ENCODE data around the gene SND1. TPM values are rescaled to one million over a fixed set of nuclear protein-coding genes. Genes with fewer than 3 reads are reported as not detected.

Gene SND1
- total and polyA plus RNA-seq, 4 donors = 59.4 to 214 (median 84.1) TPM

DNA sequence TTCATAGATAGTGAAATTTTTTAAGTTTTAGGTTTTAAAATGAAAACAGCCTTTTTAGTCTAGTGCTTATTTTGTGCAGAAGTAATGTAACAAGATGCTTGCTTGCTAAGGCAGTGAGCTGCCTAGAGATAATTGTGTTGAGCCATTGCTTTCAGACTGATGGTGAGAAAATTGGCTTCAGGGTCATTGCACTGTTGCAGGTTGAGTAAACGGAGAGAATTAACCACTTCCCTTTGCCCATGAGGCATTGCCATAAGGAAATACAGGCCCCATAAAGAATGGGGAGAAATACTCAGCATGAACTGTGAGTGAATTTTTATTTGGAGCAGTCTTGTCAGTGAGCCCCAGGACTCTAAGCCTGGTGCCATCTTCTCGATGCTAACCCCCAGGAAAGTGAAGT lies 238.7 kb downstream of the SND1 start:
- no peaks in the 10 kb centered on the region for H3K27me3 ChIP-seq (ENCODE audit: control insufficient read depth in 4 of 4, insufficient read depth in 4 of 4, low read length in 3 of 4)
- H3K4me3 ChIP-seq (ENCODE audit: low read depth in 1 of 3, low read length in 3 of 3) = no peak overlapping the region
- no peaks in the 10 kb centered on the region for H3K4me1 ChIP-seq (ENCODE audit: control insufficient read depth in 4 of 4, insufficient read depth in 4 of 4, low read length in 3 of 4)
- 81% methylated on average over 2 of the region's 2 CpGs for WGBS
- no peak overlapping the region for H3K9ac ChIP-seq (ENCODE audit: low read depth in 1 of 2, low read length in 2 of 2)
- no peaks in the 10 kb centered on the region for H3K9me3 ChIP-seq (ENCODE audit: control insufficient read depth in 4 of 4, low read length in 3 of 4)
- no peak overlapping the region for H3K27ac ChIP-seq (ENCODE audit: low read depth in 1 of 2, low read length in 2 of 2)
- TF ChIP-seq RXRA (IDR thresholded peaks at IDR 0.05) = peak; percentile 23 to 26
- no peak for TF ChIP-seq SP1 (IDR thresholded peaks at IDR 0.05)
- TF ChIP-seq JUND (IDR thresholded peaks at IDR 0.05) = no peak
- H3K36me3 ChIP-seq (ENCODE audit: control insufficient read depth in 4 of 4, insufficient read depth in 3 of 4, low read depth in 1 of 4, low read length in 3 of 4) = peaks cover 3 to 17% (median 14%) of the 10 kb centered on the region in 4 donors
- DNase-seq (ENCODE audit: low spot score) = no peak

DNA sequence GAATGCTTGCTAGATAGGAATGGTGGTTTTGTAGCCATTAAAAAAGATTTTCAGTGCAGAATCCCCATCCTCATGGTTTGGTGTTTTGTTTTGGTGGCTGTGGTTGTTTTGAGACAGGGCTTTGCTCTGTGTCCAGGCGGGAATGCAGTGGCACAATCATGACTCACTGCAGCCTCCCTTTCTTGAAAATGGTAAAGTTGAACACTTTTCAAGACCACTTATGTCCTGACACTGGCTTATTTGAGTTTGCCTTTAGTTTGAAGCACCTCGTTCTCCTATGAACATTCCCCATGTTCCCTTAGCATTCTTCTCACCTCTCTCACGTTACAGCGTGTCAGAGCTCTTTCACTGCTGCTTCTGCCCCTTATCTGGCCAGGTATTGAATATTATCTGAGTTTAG lies 239.2 kb downstream of the SND1 start:
- TF ChIP-seq RAD21 (IDR thresholded peaks at IDR 0.05) (no peak), EGR1 (IDR thresholded peaks at IDR 0.05; ENCODE audit: low read depth in 2 of 2) (no peak), NR2F2 (IDR thresholded peaks at IDR 0.05) (no peak), RXRA (IDR thresholded peaks at IDR 0.05) (no peak), SP1 (IDR thresholded peaks at IDR 0.05) (no peak), JUND (IDR thresholded peaks at IDR 0.05) (no peak), FOXA1 (IDR thresholded peaks at IDR 0.05) (no peak), HNF4G (IDR thresholded peaks at IDR 0.05) (no peak)
- TF ChIP-seq, protein P1, sequence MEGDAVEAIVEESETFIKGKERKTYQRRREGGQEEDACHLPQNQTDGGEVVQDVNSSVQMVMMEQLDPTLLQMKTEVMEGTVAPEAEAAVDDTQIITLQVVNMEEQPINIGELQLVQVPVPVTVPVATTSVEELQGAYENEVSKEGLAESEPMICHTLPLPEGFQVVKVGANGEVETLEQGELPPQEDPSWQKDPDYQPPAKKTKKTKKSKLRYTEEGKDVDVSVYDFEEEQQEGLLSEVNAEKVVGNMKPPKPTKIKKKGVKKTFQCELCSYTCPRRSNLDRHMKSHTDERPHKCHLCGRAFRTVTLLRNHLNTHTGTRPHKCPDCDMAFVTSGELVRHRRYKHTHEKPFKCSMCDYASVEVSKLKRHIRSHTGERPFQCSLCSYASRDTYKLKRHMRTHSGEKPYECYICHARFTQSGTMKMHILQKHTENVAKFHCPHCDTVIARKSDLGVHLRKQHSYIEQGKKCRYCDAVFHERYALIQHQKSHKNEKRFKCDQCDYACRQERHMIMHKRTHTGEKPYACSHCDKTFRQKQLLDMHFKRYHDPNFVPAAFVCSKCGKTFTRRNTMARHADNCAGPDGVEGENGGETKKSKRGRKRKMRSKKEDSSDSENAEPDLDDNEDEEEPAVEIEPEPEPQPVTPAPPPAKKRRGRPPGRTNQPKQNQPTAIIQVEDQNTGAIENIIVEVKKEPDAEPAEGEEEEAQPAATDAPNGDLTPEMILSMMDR (IDR thresholded peaks at IDR 0.05; ENCODE audit: low read depth, low read length, missing input control) = no peak
- TF ChIP-seq, protein P2, sequence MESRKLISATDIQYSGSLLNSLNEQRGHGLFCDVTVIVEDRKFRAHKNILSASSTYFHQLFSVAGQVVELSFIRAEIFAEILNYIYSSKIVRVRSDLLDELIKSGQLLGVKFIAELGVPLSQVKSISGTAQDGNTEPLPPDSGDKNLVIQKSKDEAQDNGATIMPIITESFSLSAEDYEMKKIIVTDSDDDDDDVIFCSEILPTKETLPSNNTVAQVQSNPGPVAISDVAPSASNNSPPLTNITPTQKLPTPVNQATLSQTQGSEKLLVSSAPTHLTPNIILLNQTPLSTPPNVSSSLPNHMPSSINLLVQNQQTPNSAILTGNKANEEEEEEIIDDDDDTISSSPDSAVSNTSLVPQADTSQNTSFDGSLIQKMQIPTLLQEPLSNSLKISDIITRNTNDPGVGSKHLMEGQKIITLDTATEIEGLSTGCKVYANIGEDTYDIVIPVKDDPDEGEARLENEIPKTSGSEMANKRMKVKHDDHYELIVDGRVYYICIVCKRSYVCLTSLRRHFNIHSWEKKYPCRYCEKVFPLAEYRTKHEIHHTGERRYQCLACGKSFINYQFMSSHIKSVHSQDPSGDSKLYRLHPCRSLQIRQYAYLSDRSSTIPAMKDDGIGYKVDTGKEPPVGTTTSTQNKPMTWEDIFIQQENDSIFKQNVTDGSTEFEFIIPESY (IDR thresholded peaks at IDR 0.05) = no peak
- TF ChIP-seq, protein P3, sequence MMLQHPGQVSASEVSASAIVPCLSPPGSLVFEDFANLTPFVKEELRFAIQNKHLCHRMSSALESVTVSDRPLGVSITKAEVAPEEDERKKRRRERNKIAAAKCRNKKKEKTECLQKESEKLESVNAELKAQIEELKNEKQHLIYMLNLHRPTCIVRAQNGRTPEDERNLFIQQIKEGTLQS (IDR thresholded peaks at IDR 0.05) = no peak
- TF ChIP-seq, protein P4, sequence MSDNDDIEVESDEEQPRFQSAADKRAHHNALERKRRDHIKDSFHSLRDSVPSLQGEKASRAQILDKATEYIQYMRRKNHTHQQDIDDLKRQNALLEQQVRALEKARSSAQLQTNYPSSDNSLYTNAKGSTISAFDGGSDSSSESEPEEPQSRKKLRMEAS (IDR thresholded peaks at IDR 0.05) = no peak
- WGBS = 97% methylated on average over 4 of the region's 4 CpGs

DNA sequence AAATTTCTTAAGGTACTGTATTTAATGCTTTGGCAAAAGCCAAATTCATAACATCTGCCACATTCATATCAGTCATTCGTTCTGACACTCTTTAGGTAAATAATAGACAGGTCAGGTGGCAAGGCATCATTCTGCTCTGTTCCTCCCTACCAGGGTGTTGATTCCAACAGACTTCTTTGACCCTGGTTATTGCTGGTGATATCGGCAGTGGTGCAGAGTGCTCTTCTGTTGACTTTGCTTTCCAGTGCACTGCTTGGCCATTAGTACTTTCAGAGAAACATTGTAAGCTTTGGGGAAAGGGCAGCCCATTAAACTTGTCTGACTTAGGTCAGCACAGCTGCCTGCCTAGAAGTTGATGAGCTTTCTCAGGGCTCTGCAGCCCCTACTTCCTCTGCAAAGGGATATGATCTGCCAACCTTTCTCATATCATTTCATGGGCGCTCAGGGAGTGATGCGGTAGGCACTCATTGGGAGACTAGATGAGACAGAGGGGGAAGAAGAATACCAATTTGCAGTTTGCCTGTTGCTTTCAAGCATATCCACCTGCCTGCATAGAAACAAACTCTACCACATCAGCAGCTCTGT lies 240.0 kb downstream of the SND1 start:
- H3K36me3 ChIP-seq (ENCODE audit: control insufficient read depth in 4 of 4, insufficient read depth in 3 of 4, low read depth in 1 of 4, low read length in 3 of 4) = peaks cover 3 to 17% (median 14%) of the 10 kb centered on the region in 4 donors

More for the DNA sequence above, 239.2 kb downstream of the SND1 start:
- H3K4me1 ChIP-seq (ENCODE audit: control insufficient read depth in 4 of 4, insufficient read depth in 4 of 4, low read length in 3 of 4) = no peaks in the 10 kb centered on the region
- no peak overlapping the region for H3K4me3 ChIP-seq (ENCODE audit: low read depth in 1 of 3, low read length in 3 of 3)
- H3K9ac ChIP-seq (ENCODE audit: low read depth in 1 of 2, low read length in 2 of 2) = no peak overlapping the region
- no peaks in the 10 kb centered on the region for H3K27me3 ChIP-seq (ENCODE audit: control insufficient read depth in 4 of 4, insufficient read depth in 4 of 4, low read length in 3 of 4)
- H3K36me3 ChIP-seq (ENCODE audit: control insufficient read depth in 4 of 4, insufficient read depth in 3 of 4, low read depth in 1 of 4, low read length in 3 of 4) = peaks cover 3 to 17% (median 14%) of the 10 kb centered on the region in 4 donors
- H3K27ac ChIP-seq (ENCODE audit: low read depth in 1 of 2, low read length in 2 of 2) = no peak overlapping the region
- no peaks in the 10 kb centered on the region for H3K9me3 ChIP-seq (ENCODE audit: control insufficient read depth in 4 of 4, low read length in 3 of 4)
- DNase-seq (ENCODE audit: low spot score) = no peak

More for the DNA sequence above, 240.0 kb downstream of the SND1 start:
- Histone ChIP-seq H3K27ac (ENCODE audit: low read depth in 1 of 2, low read length in 2 of 2) (no peak overlapping the region), H3K4me1 (ENCODE audit: control insufficient read depth in 4 of 4, insufficient read depth in 4 of 4, low read length in 3 of 4) (no peaks in the 10 kb centered on the region), H3K9me3 (ENCODE audit: control insufficient read depth in 4 of 4, low read length in 3 of 4) (no peaks in the 10 kb centered on the region), H3K9ac (ENCODE audit: low read depth in 1 of 2, low read length in 2 of 2) (no peak overlapping the region), H3K4me3 (ENCODE audit: low read depth in 1 of 3, low read length in 3 of 3) (no peak overlapping the region), H3K27me3 (ENCODE audit: control insufficient read depth in 4 of 4, insufficient read depth in 4 of 4, low read length in 3 of 4) (no peaks in the 10 kb centered on the region)
- no peak for DNase-seq (ENCODE audit: low spot score)
- 84% methylated on average over 4 of the region's 4 CpGs for WGBS
- TF ChIP-seq RXRA (IDR thresholded peaks at IDR 0.05) (no peak), TAF1 (conservative IDR thresholded peaks at IDR 0.05) (no peak), HNF4A (conservative IDR thresholded peaks at IDR 0.05) (no peak)
- TF ChIP-seq, protein P3 (IDR thresholded peaks at IDR 0.05) = no peak
- TF ChIP-seq, protein P1 (IDR thresholded peaks at IDR 0.05; ENCODE audit: low read depth, low read length, missing input control) = no peak

Data from liver (tissue), 9 donors.